HUES48 (cell line): ENCODE results near the gene IDUA.
"Not testable (repeated sequence)": the region's sequence is repeated elsewhere in the genome, so short reads cannot be mapped to it uniquely, and the experiment has no call there.

Experiments used
- H3K27ac ChIP-seq: one replicate; pipeline ENCODE4 v1.7.0; 2013; ENCODE audit warnings: low read depth, low read length, inconsistent platforms
- H3K27me3 ChIP-seq: 2 replicates; pipeline ENCODE4 v1.6.1; 2013; ENCODE audit warnings: mild to moderate bottlenecking, low read length; ENCODE audit not compliant: control insufficient read depth, insufficient read depth
- H3K36me3 ChIP-seq: 2 replicates; pipeline ENCODE4 v1.6.1; 2013; ENCODE audit warnings: low read length; ENCODE audit not compliant: control insufficient read depth, insufficient read depth
- H3K4me1 ChIP-seq: 2 replicates; pipeline ENCODE4 v1.6.1; 2013; ENCODE audit warnings: mild to moderate bottlenecking, low read length; ENCODE audit not compliant: control insufficient read depth, insufficient read depth
- H3K4me3 ChIP-seq: 2 replicates; pipeline ENCODE4 v1.5.1; 2013; ENCODE audit warnings: mild to moderate bottlenecking, low read depth, low read length
- H3K9ac ChIP-seq: 2 replicates; pipeline ENCODE4 v1.6.1; 2013; ENCODE audit warnings: mild to moderate bottlenecking, low read depth, low read length, moderate library complexity
- H3K9me3 ChIP-seq: 2 replicates; pipeline ENCODE4 v1.6.1; 2013; ENCODE audit warnings: low read length; ENCODE audit not compliant: control insufficient read depth, insufficient read depth

The IDUA gene

DNA sequence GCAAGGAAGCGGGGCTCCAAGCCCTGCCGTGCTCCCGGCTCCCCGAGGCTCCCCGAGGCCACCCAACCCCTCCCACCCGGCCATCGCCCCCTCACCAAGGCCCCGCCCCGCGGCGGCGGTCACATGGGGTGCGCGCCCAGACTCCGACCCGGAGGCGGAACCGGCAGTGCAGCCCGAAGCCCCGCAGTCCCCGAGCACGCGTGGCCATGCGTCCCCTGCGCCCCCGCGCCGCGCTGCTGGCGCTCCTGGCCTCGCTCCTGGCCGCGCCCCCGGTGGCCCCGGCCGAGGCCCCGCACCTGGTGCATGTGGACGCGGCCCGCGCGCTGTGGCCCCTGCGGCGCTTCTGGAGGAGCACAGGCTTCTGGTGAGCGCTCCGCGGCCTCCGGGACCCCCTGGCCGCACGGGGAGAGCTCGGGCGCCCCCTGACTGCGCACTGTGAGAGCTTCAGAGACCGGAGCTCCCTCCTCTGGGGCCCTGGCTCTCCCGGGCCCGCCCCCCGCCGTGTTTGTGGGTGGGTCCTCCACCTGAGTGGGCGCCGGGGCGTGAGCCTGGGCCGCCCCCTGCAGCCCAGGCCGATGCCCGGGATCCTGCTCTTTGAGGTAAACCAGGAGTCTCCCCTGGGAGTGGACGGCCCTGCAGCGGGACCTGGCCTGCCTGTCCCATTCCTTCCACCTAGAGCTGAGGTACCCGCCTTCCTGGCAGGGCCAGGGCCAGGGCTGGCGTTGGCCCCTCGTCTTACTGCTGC, at the start of gene IDUA:
IDUA (plus strand) TSS at position 166 of the 745 bp plus-strand sequence; CDS start at position 207, 41 bp downstream.
- no peaks in the 10 kb centered on the region for H3K36me3 ChIP-seq
- no peak within 1 kb of the TSS for H3K27ac ChIP-seq
- H3K4me1 ChIP-seq, result peaks cover 9% of the 10 kb centered on the region; the same call in 1 of the 2 replicates
- H3K9ac ChIP-seq, result no peak within 1 kb of the TSS
- peaks cover 14% of the 10 kb centered on the region for H3K27me3 ChIP-seq
- no peaks in the 10 kb centered on the region for H3K9me3 ChIP-seq
- peak within 1 kb of the TSS; percentile 60 for H3K4me3 ChIP-seq

DNA sequence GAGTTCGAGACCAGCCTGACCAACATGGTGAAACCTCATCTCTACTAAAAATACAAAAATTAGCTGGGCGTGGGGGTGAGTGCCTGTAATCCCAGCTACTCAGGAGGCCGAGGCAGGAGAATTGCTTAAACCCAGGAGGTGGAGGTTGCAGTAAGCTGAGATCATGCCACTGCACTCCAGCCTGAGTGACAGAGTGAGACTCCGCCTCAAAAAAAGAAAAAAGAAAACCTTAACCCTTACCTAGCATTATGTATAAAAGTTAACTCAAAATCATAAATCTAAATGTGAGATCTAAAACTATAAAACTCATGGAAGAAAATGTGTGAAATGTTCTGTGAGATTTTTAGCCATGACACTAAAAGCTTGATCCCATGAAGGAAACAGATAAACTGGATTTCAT, 47.3 kb upstream of the IDUA start:
- not testable (repeated sequence) for H3K9ac ChIP-seq, H3K4me1 ChIP-seq, H3K27ac ChIP-seq, H3K36me3 ChIP-seq, H3K27me3 ChIP-seq, H3K9me3 ChIP-seq, H3K4me3 ChIP-seq

DNA sequence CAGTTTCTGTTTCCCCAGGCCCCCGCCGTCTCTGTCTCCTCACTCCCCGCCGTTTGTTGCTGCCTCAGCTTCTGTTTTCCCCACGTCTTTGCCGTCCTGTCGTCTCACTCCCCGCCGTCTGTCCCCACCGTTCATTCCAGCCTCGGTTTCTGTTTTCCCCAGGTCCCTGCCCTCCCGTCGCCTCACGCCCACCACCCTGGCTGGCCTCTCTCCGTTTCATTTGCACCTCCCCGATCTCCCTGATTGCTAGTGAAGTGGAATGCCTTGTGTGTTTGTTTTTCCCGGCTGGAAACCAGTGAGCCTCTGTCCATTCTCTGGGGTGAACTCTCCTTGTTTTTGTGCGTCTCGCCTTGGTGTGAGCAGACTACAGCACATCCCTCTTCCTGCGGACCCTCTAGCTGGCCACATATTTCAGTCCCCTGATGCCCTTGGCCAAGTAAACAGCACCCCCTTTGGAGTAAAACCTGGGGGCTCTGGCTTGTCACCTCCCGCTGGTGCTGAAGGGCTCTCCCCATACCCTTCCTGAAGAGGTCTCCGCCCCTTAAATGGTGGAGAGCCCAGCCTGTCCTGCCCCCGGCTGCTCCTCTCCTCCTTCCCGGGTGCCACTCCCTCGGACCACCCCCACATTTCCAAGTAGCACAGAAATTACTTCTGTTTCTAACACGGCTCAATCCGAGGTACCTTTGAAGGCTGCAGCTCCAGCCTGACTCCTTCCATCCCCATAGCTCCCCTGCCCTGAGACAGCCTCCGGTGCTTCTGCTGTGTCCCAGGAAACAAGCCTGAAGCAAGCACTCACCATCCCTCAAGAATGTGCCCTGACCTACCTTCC, 41.4 kb upstream of the IDUA start:
- Histone ChIP-seq H3K27ac (no peak overlapping the region), H3K4me1 (peaks cover 8% of the 10 kb centered on the region; the same call in 1 of the 2 replicates), H3K9me3 (no peaks in the 10 kb centered on the region), H3K27me3 (no peaks in the 10 kb centered on the region), H3K4me3 (no peak overlapping the region; the same call in 1 of the 2 replicates), H3K9ac (no peak overlapping the region), H3K36me3 (no peaks in the 10 kb centered on the region)

DNA sequence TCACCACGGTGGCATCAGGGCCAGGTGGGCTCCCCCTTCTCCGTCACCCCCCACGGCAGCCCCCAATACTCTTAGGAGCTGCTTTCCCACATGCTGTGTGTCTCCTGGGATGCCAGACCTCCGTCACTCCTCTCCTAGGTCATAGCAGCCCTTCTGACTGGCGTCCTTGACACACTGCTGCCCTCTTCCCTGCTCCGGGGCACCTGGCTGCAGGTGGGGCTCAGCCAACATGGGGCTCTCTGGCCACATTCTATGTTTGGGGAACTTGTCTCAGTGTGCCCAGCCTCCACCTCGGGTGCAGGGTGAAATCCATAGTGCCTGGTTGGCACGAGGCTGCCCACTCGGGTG, 40.8 kb upstream of the IDUA start:
- no peaks in the 10 kb centered on the region for H3K9me3 ChIP-seq
- H3K4me1 ChIP-seq, result peaks cover 8% of the 10 kb centered on the region; the same call in 1 of the 2 replicates
- H3K27ac ChIP-seq, result no peak overlapping the region
- H3K9ac ChIP-seq, result no peak overlapping the region
- no peak overlapping the region for H3K4me3 ChIP-seq
- no peaks in the 10 kb centered on the region for H3K36me3 ChIP-seq
- no peaks in the 10 kb centered on the region for H3K27me3 ChIP-seq

DNA sequence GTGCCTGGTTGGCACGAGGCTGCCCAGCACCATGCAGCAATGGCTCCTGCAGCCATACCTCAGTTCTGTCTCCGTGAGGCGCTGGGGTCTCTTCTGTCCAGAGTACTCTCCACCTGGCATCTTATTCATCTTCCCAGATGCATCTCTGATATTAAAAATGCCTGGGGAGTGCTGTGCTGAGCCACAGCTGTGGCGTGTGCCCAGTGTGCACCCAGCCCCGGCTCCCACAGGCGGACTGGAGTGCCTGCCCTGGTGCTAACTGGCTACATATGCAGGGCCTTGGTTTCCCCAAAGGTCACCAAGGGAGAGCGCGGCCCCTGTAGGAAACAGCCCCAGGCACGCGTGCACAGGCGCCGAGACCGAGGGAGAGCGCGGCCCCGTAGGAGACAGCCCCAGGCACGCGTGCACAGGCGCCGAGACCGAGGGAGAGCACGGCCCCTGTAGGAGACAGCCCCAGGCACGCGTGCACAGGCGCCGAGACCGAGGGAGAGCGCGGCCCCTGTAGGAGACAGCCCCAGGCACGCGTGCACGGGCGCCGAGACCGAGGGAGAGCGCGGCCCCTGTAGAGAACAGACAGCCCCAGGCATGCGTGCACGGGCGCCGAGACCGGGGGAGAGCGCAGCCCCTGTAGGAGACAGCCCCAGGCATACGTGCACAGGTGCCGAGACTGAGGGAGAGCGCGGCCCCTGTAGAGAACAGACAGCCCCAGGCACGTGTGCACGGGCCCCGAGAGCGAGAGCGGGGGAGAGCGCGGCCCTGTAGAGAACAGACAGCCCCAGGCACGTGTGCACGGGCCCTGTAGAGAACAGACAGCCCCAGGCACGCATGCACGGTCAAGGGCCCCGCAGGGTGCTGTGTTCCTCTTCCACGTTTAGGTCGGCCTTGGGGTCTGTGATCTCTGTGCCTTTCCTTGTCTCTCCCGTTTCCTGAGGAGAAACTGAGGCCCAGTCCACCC, 40.0 kb upstream of the IDUA start:
- no peaks in the 10 kb centered on the region for H3K27me3 ChIP-seq
- H3K9me3 ChIP-seq, result no peaks in the 10 kb centered on the region
- no peak overlapping the region for H3K9ac ChIP-seq
- no peak overlapping the region for H3K4me3 ChIP-seq
- peaks cover 8% of the 10 kb centered on the region; the same call in 1 of the 2 replicates for H3K4me1 ChIP-seq
- no peak overlapping the region for H3K27ac ChIP-seq
- no peaks in the 10 kb centered on the region for H3K36me3 ChIP-seq

DNA sequence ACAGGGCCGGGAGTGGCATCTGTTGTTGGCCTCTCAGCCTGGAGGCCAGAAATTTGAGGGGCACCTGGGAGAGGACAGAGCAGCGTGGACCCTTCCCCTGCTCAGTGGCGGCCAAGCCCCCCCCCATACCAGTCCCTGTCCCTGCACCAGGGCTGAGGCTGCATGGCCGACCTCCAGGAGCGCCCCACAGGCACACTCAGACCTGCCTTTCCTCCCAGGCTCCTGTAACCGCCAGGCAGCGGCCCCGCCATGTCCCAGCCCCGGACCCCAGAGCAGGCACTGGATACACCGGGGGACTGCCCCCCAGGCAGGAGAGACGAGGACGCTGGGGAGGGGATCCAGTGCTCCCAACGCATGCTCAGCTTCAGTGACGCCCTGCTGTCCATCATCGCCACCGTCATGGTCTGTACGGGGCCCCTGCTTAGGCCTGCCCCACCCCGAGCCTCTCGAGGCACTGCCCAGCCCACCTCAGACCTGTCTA, 39.3 kb upstream of the IDUA start:
- H3K27ac ChIP-seq, result no peak overlapping the region
- no peaks in the 10 kb centered on the region for H3K27me3 ChIP-seq
- no peaks in the 10 kb centered on the region for H3K9me3 ChIP-seq
- H3K36me3 ChIP-seq, result no peaks in the 10 kb centered on the region
- peaks cover 8% of the 10 kb centered on the region; the same call in 1 of the 2 replicates for H3K4me1 ChIP-seq
- no peak overlapping the region for H3K9ac ChIP-seq
- no peak overlapping the region for H3K4me3 ChIP-seq

DNA sequence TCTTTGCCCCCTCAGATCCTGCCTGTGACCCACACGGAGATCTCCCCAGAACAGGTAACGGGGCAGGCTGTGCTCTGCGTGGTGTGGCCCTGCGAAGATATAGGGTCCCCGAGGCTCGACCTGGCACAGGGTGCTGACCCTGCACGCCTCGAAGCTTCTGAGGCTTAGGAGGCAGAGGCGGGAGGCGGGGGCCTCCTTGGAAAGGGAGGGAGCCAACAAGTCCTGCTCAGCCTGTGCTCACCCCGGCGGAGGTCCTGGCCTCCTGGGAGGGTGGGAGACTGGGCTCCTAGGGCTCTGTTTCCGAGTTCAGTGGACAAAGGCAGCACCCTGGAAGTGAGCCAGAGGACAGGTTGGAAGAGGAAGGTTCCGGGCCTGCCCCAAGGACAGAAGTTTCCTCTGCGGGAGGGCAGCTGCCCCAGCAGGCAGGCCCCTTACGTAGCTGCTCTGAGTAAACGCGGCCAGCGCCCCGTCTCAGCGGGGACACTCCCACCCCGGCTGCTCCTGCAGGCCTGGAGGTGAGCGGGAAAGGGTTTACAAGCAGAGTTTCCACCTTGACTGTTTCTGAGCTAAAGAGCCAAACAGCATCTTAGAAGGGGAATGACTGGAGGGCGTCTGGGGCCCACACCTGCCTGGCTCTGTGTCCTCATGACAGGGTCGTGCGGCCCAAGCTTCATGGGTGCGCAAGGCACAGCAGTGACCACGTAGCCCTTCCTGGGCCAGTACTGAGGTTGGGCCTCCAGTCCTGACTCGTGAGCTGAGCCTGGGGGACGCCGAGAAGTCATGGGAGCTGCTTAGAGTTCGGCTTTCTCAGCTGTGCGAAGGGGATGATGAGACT, 38.5 kb upstream of the IDUA start:
- peaks cover 8% of the 10 kb centered on the region; the same call in 1 of the 2 replicates for H3K4me1 ChIP-seq
- no peaks in the 10 kb centered on the region for H3K9me3 ChIP-seq
- no peak overlapping the region for H3K27ac ChIP-seq
- no peak overlapping the region for H3K4me3 ChIP-seq
- no peaks in the 10 kb centered on the region for H3K36me3 ChIP-seq
- no peaks in the 10 kb centered on the region for H3K27me3 ChIP-seq
- H3K9ac ChIP-seq, result no peak overlapping the region

DNA sequence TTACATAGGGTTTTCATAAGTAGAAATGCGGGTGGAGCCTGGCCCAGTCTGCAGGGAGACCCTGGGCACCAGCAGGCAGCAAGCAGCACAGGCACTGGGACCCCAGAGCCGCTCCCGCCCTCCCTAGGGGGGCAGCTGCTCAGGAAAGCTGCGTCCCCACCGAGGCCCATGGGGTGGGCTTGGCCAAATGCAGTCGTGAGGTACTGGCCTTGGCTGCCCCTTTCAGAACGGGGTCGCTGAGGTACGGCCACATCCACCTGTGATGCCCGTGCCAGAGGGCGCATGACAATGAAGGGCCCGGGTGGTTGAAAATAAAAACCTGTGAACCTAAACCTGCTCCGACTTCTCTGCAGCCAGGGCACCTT, 37.9 kb upstream of the IDUA start:
- Histone ChIP-seq H3K4me3 (no peak overlapping the region), H3K9me3 (no peaks in the 10 kb centered on the region), H3K27ac (no peak overlapping the region), H3K27me3 (no peaks in the 10 kb centered on the region), H3K36me3 (no peaks in the 10 kb centered on the region), H3K4me1 (peaks cover 8% of the 10 kb centered on the region; the same call in 1 of the 2 replicates), H3K9ac (no peak overlapping the region)

DNA sequence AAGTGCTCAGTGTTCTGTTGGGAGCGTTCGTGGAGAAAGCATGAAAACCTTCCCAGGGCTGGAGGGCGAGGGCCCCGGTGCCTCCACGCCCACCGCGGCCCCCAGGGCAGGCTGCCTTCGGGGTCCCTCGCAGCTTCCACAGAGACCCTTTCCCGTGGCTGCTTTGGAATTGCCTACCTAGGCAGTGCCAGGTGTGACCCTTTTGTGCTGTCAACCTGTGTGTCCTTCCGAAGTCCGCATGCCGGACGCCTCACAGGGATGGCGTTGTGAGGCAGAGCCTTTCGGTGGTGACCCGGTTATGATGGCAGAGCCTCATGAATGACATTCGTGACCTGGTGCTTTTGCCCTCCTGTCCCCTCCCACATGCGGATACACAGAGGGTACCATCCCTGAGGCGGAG, 37.2 kb upstream of the IDUA start:
- H3K27me3 ChIP-seq, result no peaks in the 10 kb centered on the region
- no peaks in the 10 kb centered on the region for H3K9me3 ChIP-seq
- H3K4me1 ChIP-seq, result peaks cover 8% of the 10 kb centered on the region; the same call in 1 of the 2 replicates
- no peak overlapping the region for H3K4me3 ChIP-seq
- no peak overlapping the region for H3K27ac ChIP-seq
- H3K36me3 ChIP-seq, result no peaks in the 10 kb centered on the region
- no peak overlapping the region for H3K9ac ChIP-seq
